Progenitor cell of endocrine pancreas (in vitro differentiated cells): ENCODE results near the gene IST1. TPM values are rescaled to one million over a fixed set of nuclear protein-coding genes. Genes with fewer than 3 reads are reported as not detected.

ENCODE experiments used
- DNase-seq: peaks from one replicate; pipeline ENCODE4 v3.0.0; 2021; ENCODE audit warnings: low spot score; ENCODE audit not compliant: unreplicated experiment
- H3K27ac Mint-ChIP-seq: 2 replicates; pipeline ENCODE4 v1.8.0; 2021; ENCODE audit warnings: mild to moderate bottlenecking, moderate library complexity, mixed read lengths
- H3K27me3 Mint-ChIP-seq: 2 replicates; pipeline ENCODE4 v1.8.0; 2021; ENCODE audit warnings: mixed read lengths
- H3K36me3 Mint-ChIP-seq: 2 replicates; pipeline ENCODE4 v1.8.0; 2022; ENCODE audit warnings: mixed read lengths; ENCODE audit not compliant: insufficient read depth
- H3K4me1 Mint-ChIP-seq: 2 replicates; pipeline ENCODE4 v1.8.0; 2021; ENCODE audit warnings: low read depth, mixed read lengths
- H3K4me3 Mint-ChIP-seq: 2 replicates; pipeline ENCODE4 v1.8.0; 2021; ENCODE audit warnings: low read depth, mild to moderate bottlenecking, moderate library complexity, mixed read lengths
- H3K9me3 Mint-ChIP-seq: 2 replicates; pipeline ENCODE4 v1.8.0; 2021; ENCODE audit warnings: low read depth, mixed read lengths
- total RNA-seq: library from RNA; stranded (reverse); gene quantifications from 2 replicates; pipeline ENCODE4 v1.2.1, GENCODE V29; 2021
- TF ChIP-seq, protein P1 (sequence below): fragments of 200-600 bp; sonication (generic); IDR thresholded peaks from one replicate; pipeline ENCODE4 v1.5.0; 2021; ENCODE audit warnings: antibody characterized with exemption, mild to moderate bottlenecking; ENCODE audit not compliant: unreplicated experiment

IST1 gene
- total RNA-seq, 1 donor from 2014 or later = 280 TPM

DNA sequence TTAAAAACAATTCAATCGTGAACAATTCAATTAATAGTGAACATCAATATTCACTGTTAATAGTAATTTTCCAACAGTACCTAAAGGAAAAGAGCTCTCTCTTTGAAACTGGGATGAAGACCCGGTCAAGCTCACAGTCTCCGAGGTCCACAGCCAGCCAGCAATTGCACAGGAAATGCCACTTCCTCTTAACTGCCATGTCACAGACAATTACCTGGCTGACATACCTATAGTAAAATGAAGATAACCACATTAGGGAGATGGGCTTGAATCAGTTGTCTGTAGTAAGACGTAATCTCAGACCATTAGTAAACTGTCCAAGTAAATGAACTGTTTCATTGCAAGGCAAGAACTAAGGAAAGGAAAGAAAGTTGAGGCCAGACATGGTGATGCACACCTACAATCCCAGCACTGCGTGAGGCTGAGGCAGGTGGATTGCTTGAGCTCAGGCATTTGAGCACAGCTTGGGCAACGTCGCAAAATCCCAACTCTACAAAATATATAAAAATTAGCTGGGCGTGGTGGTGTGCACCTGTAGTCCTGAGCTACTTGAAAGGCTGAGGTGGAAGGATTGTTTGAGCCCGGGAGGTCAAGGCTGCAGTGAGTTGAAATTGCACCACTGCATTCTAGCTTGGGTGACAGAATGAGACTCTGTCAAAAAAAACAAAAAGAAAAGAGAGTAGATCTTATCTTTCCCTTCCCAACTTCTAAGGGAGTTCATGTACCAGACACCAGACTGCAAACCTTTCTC, 68.0 kb downstream of the IST1 start:
- no peak overlapping the region for H3K4me3 Mint-ChIP-seq
- H3K4me1 Mint-ChIP-seq = peaks cover 2% of the 10 kb centered on the region
- H3K36me3 Mint-ChIP-seq = no peaks in the 10 kb centered on the region

DNA sequence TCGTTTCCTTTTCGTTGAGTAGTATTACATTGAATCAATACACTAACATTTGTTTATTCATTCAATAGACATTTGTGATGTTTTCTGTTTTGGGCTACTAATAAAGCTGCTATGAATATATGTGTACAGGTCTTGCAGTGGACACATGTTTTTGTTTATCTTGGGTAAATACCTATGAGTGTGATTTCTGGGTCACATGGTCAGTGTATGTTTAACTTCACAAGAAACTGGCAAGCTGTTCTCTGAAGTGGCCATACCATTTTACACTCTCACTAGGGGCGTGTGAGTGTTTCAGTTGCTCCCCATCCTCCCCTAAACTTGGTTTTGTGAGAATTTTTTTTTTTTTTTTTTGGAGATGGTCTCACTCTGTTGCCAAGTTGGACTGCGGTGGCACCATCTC, 69.9 kb downstream of the IST1 start:
- Mint-ChIP-seq H3K36me3 (no peaks in the 10 kb centered on the region), H3K4me3 (no peak overlapping the region), H3K27me3 (no peaks in the 10 kb centered on the region), H3K9me3 (no peaks in the 10 kb centered on the region), H3K4me1 (peaks cover 2% of the 10 kb centered on the region), H3K27ac (no peak overlapping the region)
- DNase-seq = no peak
- TF ChIP-seq, protein P1, sequence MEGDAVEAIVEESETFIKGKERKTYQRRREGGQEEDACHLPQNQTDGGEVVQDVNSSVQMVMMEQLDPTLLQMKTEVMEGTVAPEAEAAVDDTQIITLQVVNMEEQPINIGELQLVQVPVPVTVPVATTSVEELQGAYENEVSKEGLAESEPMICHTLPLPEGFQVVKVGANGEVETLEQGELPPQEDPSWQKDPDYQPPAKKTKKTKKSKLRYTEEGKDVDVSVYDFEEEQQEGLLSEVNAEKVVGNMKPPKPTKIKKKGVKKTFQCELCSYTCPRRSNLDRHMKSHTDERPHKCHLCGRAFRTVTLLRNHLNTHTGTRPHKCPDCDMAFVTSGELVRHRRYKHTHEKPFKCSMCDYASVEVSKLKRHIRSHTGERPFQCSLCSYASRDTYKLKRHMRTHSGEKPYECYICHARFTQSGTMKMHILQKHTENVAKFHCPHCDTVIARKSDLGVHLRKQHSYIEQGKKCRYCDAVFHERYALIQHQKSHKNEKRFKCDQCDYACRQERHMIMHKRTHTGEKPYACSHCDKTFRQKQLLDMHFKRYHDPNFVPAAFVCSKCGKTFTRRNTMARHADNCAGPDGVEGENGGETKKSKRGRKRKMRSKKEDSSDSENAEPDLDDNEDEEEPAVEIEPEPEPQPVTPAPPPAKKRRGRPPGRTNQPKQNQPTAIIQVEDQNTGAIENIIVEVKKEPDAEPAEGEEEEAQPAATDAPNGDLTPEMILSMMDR = no peak

More for the DNA sequence above, 68.0 kb downstream of the IST1 start:
- Mint-ChIP-seq H3K9me3 (no peaks in the 10 kb centered on the region), H3K27ac (no peak overlapping the region), H3K27me3 (no peaks in the 10 kb centered on the region)
- no peak for DNase-seq
- TF ChIP-seq, protein P1 = no peak

DNA sequence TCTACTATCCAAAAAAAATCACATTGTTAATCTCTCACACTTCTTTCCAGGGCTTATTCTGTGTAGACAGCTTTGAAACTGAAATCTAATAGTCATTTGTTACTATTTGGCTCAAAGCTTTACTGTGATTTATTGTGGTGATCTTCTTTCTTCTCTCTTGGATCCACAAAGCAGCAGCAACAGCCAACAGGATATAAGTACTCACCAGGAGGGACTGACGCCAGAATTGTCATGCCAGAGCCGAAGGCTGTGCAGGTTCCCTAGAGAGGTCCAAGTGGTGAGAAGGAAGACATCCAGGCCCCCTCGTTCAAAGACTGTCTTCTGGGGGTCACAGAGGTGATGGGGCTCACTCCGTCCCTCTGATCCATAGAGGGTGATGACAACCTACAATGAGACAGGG, 71.6 kb downstream of the IST1 start:
- H3K27ac Mint-ChIP-seq = no peak overlapping the region
- H3K27me3 Mint-ChIP-seq = no peaks in the 10 kb centered on the region
- no peaks in the 10 kb centered on the region for H3K9me3 Mint-ChIP-seq
- no peak overlapping the region for H3K4me3 Mint-ChIP-seq
- TF ChIP-seq, protein P1 = no peak
- DNase-seq = no peak
- peaks cover 2% of the 10 kb centered on the region for H3K4me1 Mint-ChIP-seq
- H3K36me3 Mint-ChIP-seq = no peaks in the 10 kb centered on the region

DNA sequence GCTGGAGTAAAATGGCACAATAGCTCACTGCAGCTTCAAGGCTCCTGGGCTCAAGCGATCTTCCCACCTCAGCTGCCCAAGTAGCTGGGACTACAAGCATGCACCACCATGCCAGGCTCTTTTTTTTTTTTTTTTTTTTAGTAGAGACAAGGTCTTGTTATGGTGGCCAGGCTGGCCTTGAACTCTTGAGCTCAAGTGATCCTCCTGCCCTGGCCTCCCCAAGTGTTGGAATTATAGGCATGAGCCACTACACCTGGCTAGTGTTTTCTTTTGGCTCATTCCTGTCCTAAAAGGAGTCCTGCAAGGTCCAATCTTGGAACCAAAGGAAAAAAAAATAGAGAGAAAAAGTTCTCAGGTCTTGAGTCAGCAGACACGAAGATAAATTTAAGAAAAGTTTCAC, 74.0 kb downstream of the IST1 start:
- Mint-ChIP-seq H3K4me1 (peaks cover 7% of the 10 kb centered on the region), H3K27ac (no peak overlapping the region), H3K27me3 (no peaks in the 10 kb centered on the region), H3K4me3 (no peak overlapping the region), H3K9me3 (no peaks in the 10 kb centered on the region), H3K36me3 (no peaks in the 10 kb centered on the region)
- TF ChIP-seq, protein P1 = no peak
- no peak for DNase-seq

DNA sequence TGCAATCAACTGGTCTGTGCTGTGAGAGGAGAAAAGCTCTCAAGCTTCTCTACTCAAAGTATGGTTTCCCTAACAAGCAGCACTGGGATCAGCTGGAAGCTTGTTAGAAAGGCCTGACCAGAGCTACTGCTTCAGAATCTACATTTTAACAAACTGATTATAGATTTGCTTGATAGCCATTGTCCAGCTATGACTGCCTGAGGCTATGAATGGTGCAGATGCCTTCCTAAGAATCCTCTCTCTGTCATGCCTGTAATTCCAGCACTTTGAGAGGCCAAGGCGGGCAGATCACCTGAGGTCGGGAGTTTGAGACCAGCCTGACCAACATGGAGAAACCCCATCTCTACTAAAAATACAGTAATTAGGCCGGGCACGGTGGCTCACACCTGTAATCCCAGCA, 76.2 kb downstream of the IST1 start:
- TF ChIP-seq, protein P1 = no peak
- no peak for DNase-seq
- no peak overlapping the region for H3K27ac Mint-ChIP-seq
- no peaks in the 10 kb centered on the region for H3K27me3 Mint-ChIP-seq
- no peaks in the 10 kb centered on the region for H3K36me3 Mint-ChIP-seq
- no peaks in the 10 kb centered on the region for H3K9me3 Mint-ChIP-seq
- peaks cover 7% of the 10 kb centered on the region for H3K4me1 Mint-ChIP-seq
- H3K4me3 Mint-ChIP-seq = no peak overlapping the region
